ENCODE data around the gene OCIAD1. TPM values are rescaled to one million over a fixed set of nuclear protein-coding genes. Genes with fewer than 3 reads are reported as not detected.

OCIAD1 gene
- total RNA-seq, 4 donors from 2014 or later: 104 to 264 (median 115) TPM

DNA sequence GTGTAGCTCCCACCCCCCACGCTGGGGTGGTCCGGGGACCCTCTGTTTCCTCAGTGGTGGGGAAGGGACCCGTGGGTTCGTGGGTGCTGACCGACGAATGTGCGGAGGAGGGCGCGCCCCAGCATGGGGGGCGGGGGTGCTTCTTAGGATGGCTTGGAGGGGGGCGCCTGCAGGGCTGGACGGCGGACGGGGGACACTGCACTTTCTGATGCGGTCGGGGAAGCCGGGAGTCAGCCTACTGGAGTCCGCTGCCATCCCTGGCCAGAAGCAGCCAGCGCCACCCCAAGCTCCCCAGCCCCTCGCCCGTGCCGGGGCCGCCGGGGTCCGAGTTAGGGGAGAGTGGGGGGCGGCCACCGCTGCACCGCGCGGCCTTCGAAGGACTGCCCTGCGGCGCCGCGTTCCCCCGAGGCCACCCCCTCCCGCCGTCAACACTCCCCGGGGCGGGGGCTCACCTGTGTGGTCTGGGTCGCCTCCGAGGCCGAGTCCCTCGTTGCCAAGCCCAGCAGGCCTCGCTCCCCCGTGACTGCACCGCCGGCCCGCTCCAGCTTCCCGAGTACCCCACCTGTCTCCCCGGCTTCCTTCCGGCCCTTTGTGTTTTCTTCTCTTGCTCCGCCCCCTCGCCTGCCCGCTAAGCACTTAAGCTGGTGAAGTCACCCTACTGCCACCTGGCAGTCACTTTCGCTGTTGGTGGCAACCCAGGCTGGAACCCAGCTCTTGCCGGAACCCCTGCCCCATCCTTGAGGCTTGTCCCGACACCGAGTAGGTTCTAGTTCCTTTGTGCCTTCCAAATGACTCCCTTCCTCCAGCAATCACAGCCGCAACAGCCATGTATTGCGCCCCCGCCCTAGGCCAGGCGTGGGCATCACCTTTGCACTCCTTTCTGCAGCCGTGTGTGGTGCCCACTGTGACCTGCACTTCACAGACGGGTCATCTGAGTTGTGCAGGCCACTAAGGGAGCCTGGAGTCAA is 75.6 kb downstream of the OCIAD1 start, which contains the start of gene OCIAD2:
Gene OCIAD2 (minus strand): TSS at position 569 of the 968 bp plus-strand sequence. CDS start 2,225 bp downstream, outside the sequence.
- Histone ChIP-seq H3K4me1 (peaks cover 7 to 25% (median 12%) of the 10 kb centered on the region in 4 donors), H3K27me3 (no peaks in the 10 kb centered on the region), H3K27ac (peak within 1 kb of the TSS; percentile 51 to 84 (median 77)), H3K36me3 (peaks cover 0 to 8% (median 0%) of the 10 kb centered on the region in 4 donors), H3K9me3 (no peaks in the 10 kb centered on the region), H3K4me3 (peak within 1 kb of the TSS; percentile 45 to 85 (median 61))
- in situ Hi-C loops (cut with MboI; ENCODE audit: low pct_ligation_motif_present in 1 of 4, low pct_unique_long_range_greater_than_20kb in 1 of 4, low sequenced_read_pairs in 3 of 4): no loop called here
- intact Hi-C loops (cut with DNase I; ENCODE audit: low total_unique reads): no loop called here
- peak; percentile 86 for DNase-seq
- no peak for TF ChIP-seq EP300 (IDR thresholded peaks at IDR 0.05; ENCODE audit: low read depth)
- peak; percentile 31 to 75 (median 72) for TF ChIP-seq POLR2AphosphoS5 (IDR thresholded peaks at IDR 0.05)
- peak; percentile 78 for TF ChIP-seq POLR2A (IDR thresholded peaks at IDR 0.05)
- TF ChIP-seq CTCF (IDR thresholded peaks at IDR 0.05): peak in 2 of 5 experiments; percentile 28 to 42
- 6% methylated on average over 58 of the region's 65 CpGs; no CpG with 5 or more reads in 1 of the 2 donors for WGBS, 2 donors (ENCODE audit: low coverage in 1 of 2)

- TF ChIP-seq EP300 (IDR thresholded peaks at IDR 0.05; ENCODE audit: low read depth): no peak
- TF ChIP-seq CTCF (IDR thresholded peaks at IDR 0.05): no peak
- TF ChIP-seq POLR2A (IDR thresholded peaks at IDR 0.05): no peak
- TF ChIP-seq POLR2AphosphoS5 (IDR thresholded peaks at IDR 0.05): no peak
- H3K4me3 ChIP-seq: no peak overlapping the region
- H3K9me3 ChIP-seq: no peaks in the 10 kb centered on the region
- intact Hi-C loops (cut with DNase I; ENCODE audit: low total_unique reads): no loop called here
- H3K36me3 ChIP-seq: peaks cover 0 to 3% (median 0%) of the 10 kb centered on the region in 4 donors
- H3K4me1 ChIP-seq: peaks cover 7 to 22% (median 12%) of the 10 kb centered on the region in 4 donors
- H3K27ac ChIP-seq: no peak overlapping the region
- 86 to 92% methylated on average over 7 of the region's 7 CpGs for WGBS, 2 donors (ENCODE audit: low coverage in 1 of 2)
- H3K27me3 ChIP-seq: no peaks in the 10 kb centered on the region
- in situ Hi-C loops (cut with MboI; ENCODE audit: low pct_ligation_motif_present in 1 of 4, low pct_unique_long_range_greater_than_20kb in 1 of 4, low sequenced_read_pairs in 3 of 4): no loop called here
- no peak for DNase-seq
These were observed 77.0 kb downstream of the OCIAD1 start for GRCh38 chr4:48907706-48908477.

DNA sequence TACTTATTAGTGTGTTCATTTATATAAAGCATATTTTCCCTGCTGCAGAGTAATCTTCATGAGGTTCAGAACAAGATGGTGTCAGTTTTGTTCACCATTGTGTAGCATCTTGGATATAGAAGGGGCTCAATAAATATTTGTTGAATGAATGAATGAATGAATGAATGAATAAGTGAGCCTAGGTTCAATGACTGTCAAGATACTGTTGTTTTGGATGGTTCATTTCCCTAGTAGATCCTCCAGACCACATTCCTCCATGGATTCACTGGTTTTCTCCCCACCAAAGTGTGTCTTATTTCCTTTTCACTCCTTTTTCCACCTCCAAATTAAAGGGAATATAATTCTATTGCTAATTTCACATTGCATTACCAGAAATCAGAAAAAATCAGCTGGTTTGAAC is 77.8 kb downstream of the OCIAD1 start:
- H3K4me3 ChIP-seq: no peak overlapping the region
- H3K36me3 ChIP-seq: no peaks in the 10 kb centered on the region
- H3K27me3 ChIP-seq: no peaks in the 10 kb centered on the region
- H3K4me1 ChIP-seq: peaks cover 7 to 17% (median 12%) of the 10 kb centered on the region in 4 donors
- in situ Hi-C loops (cut with MboI; ENCODE audit: low pct_ligation_motif_present in 1 of 4, low pct_unique_long_range_greater_than_20kb in 1 of 4, low sequenced_read_pairs in 3 of 4) (no loop called here), intact Hi-C loops (cut with DNase I; ENCODE audit: low total_unique reads) (no loop called here)
- TF ChIP-seq EP300 (IDR thresholded peaks at IDR 0.05; ENCODE audit: low read depth): no peak
- no peak for TF ChIP-seq CTCF (IDR thresholded peaks at IDR 0.05)
- TF ChIP-seq POLR2A (IDR thresholded peaks at IDR 0.05): no peak
- no peak for TF ChIP-seq POLR2AphosphoS5 (IDR thresholded peaks at IDR 0.05)
- no peak for DNase-seq
- no peak overlapping the region for H3K27ac ChIP-seq
- no peaks in the 10 kb centered on the region for H3K9me3 ChIP-seq

DNA sequence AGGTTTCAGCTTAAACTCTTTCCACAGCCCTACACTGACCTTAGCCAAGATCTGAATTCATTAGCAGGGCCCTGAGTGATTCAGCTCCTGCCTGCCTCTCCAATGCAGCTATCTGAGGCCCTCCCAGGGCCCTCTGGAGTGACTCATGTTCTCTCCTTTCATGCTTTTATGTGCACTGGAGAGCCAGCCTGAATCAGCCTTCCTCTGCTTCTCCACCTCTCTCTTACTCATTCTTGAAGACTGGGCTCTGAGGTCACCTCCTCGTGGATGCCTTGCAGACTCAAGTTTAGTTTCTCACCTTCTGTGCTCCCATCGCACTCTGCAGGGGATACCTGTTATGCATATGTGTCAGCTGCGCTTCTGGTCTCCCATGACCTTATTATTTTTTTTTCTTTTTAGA is 78.8 kb downstream of the OCIAD1 start:
- Histone ChIP-seq H3K36me3 (no peaks in the 10 kb centered on the region), H3K4me3 (no peak overlapping the region), H3K27ac (peak overlapping the region in 1 of 4 donors; percentile 15), H3K9me3 (no peaks in the 10 kb centered on the region), H3K4me1 (peaks cover 7 to 17% (median 12%) of the 10 kb centered on the region in 4 donors), H3K27me3 (no peaks in the 10 kb centered on the region)
- intact Hi-C loops (cut with DNase I; ENCODE audit: low total_unique reads): no loop called here
- WGBS, 2 donors (ENCODE audit: low coverage in 1 of 2): 88 to 100% methylated on average over 2 to 3 of the region's 3 CpGs
- TF ChIP-seq POLR2AphosphoS5 (IDR thresholded peaks at IDR 0.05): peak in 1 of 3 donors; percentile 14
- no peak for TF ChIP-seq EP300 (IDR thresholded peaks at IDR 0.05; ENCODE audit: low read depth)
- DNase-seq: peak; percentile 22
- in situ Hi-C loops (cut with MboI; ENCODE audit: low pct_ligation_motif_present in 1 of 4, low pct_unique_long_range_greater_than_20kb in 1 of 4, low sequenced_read_pairs in 3 of 4): no loop called here
